DOHH2 (cell line): ENCODE measurements around the gene YPEL1.

Experiments
- H3F3A ChIP-seq: fragments of 200-600 bp; sonication (generic), shearing (Covaris generic); 2 replicates; pipeline ENCODE4 v1.6.0; 2016; ENCODE audit warnings: antibody characterized with exemption, mild to moderate bottlenecking; ENCODE audit not compliant: control insufficient read depth, insufficient read depth
- H3K27ac ChIP-seq: fragments of 200-600 bp; sonication (generic); 2 replicates; pipeline ENCODE4 v1.5.1; 2014; ENCODE audit warnings: low read depth, mild to moderate bottlenecking, low read length, moderate library complexity
- H3K27me3 ChIP-seq: fragments of 200-600 bp; sonication (generic); 2 replicates; pipeline ENCODE4 v1.6.1; 2014; ENCODE audit warnings: mild to moderate bottlenecking, low read length, mixed read lengths; ENCODE audit not compliant: control insufficient read depth
- H3K36me3 ChIP-seq: fragments of 200-600 bp; sonication (generic); 2 replicates; pipeline ENCODE4 v1.6.1; 2014; ENCODE audit warnings: mild to moderate bottlenecking, low read length, moderate library complexity, mixed read lengths; ENCODE audit not compliant: control insufficient read depth
- H3K4me1 ChIP-seq: fragments of 200-600 bp; sonication (generic); 2 replicates; pipeline ENCODE4 v1.6.1; 2014; ENCODE audit warnings: mild to moderate bottlenecking, low read length, mixed read lengths; ENCODE audit not compliant: control insufficient read depth
- H3K4me2 ChIP-seq: fragments of 200-600 bp; sonication (generic); 2 replicates; pipeline ENCODE4 v1.6.0; 2014; ENCODE audit warnings: mild to moderate bottlenecking, low read length, moderate library complexity
- H3K4me3 ChIP-seq: fragments of 200-600 bp; sonication (generic); 2 replicates; pipeline ENCODE4 v1.5.1; 2014; ENCODE audit warnings: mild to moderate bottlenecking, low read length, mixed read lengths
- H3K79me2 ChIP-seq: fragments of 200-600 bp; sonication (generic); 2 replicates; pipeline ENCODE4 v1.6.1; 2014; ENCODE audit warnings: mild to moderate bottlenecking, low read length, mixed read lengths; ENCODE audit not compliant: control insufficient read depth
- H3K9me2 ChIP-seq: fragments of 200-600 bp; sonication (generic); replicated peaks from 2 replicates; pipeline ENCODE4 v1.6.1; 2014; ENCODE audit warnings: mild to moderate bottlenecking, low read length, mixed read lengths; ENCODE audit not compliant: control insufficient read depth
- H3K9me3 ChIP-seq: fragments of 200-600 bp; sonication (generic); 2 replicates; pipeline ENCODE4 v1.6.1; 2014; ENCODE audit warnings: antibody characterized with exemption, low read length, mixed read lengths; ENCODE audit not compliant: control insufficient read depth, insufficient read depth
- H4K20me1 ChIP-seq: fragments of 200-600 bp; sonication (generic); 2 replicates; pipeline ENCODE4 v1.6.0; 2014; ENCODE audit warnings: low read depth, mild to moderate bottlenecking, antibody characterized with exemption, low read length, moderate library complexity; ENCODE audit not compliant: control insufficient read depth, insufficient read depth
- EZH2phosphoT487 ChIP-seq: fragments of 200-600 bp; sonication (generic); IDR thresholded peaks from 2 replicates; pipeline ENCODE4 v1.6.1; 2017; ENCODE audit warnings: borderline replicate concordance, mild to moderate bottlenecking, antibody characterized with exemption, low read length, moderate library complexity, mixed read lengths
- TF ChIP-seq, protein P1 (sequence below): fragments of 200-600 bp; sonication (generic); IDR thresholded peaks from one replicate; pipeline ENCODE4 v1.5.1; 2014; ENCODE audit warnings: antibody characterized with exemption, mild to moderate bottlenecking, low read depth, low read length; ENCODE audit not compliant: poor library complexity, severe bottlenecking

The YPEL1 gene

DNA sequence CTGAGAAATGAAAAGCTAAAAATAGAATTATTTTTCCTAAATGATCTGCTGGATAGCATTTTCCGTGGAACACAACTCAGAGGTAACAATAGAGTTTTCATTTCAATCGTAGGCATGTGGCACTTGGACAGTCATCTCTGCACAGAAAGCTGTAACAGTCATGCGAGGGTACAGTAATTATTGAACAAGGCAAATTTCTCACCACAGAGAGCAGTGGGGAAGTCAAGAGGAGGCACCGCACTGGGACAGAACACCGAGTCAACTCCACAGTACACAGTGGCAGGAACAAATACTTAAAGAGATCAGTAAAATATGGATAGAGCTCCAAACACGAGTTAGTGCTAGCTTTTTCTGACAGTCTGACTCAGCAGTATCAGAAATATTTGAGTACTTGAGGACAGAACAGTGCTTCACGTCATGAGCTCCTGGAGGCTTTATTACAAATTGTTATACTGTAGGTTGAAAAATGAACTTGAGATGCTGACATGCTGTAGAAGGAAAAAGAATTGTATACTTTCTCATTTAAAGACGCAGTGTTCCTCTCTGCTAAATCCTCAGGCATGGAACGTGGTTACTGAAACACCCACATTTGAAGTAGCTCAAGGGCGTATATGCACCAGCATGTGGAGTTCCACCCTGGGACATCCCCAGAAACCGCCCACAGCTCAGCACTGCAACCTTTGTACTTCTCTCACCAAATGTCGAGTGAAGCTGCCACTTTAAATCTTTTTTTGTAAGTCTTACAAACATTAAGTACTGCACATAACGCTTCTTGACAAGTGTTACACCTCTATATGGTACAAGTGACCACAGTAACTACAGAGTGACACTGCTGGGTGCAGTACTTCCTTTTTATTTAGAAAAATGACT, 27.4 kb upstream of the YPEL1 start:
- Histone ChIP-seq H4K20me1 (no peaks in the 10 kb centered on the region), H3K27ac (no peak overlapping the region), H3K4me2 (no peak overlapping the region), H3K9me2 (no peaks in the 10 kb centered on the region), H3K4me1 (no peaks in the 10 kb centered on the region), H3K36me3 (peaks cover 66% of the 10 kb centered on the region), H3K27me3 (no peaks in the 10 kb centered on the region), H3K79me2 (no peaks in the 10 kb centered on the region), H3K9me3 (no peaks in the 10 kb centered on the region), H3F3A (peaks cover 3% of the 10 kb centered on the region; the same call in 1 of the 2 replicates), H3K4me3 (no peak overlapping the region)
- TF ChIP-seq, protein P1, sequence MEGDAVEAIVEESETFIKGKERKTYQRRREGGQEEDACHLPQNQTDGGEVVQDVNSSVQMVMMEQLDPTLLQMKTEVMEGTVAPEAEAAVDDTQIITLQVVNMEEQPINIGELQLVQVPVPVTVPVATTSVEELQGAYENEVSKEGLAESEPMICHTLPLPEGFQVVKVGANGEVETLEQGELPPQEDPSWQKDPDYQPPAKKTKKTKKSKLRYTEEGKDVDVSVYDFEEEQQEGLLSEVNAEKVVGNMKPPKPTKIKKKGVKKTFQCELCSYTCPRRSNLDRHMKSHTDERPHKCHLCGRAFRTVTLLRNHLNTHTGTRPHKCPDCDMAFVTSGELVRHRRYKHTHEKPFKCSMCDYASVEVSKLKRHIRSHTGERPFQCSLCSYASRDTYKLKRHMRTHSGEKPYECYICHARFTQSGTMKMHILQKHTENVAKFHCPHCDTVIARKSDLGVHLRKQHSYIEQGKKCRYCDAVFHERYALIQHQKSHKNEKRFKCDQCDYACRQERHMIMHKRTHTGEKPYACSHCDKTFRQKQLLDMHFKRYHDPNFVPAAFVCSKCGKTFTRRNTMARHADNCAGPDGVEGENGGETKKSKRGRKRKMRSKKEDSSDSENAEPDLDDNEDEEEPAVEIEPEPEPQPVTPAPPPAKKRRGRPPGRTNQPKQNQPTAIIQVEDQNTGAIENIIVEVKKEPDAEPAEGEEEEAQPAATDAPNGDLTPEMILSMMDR = no peak
- no peak for TF ChIP-seq EZH2phosphoT487

DNA sequence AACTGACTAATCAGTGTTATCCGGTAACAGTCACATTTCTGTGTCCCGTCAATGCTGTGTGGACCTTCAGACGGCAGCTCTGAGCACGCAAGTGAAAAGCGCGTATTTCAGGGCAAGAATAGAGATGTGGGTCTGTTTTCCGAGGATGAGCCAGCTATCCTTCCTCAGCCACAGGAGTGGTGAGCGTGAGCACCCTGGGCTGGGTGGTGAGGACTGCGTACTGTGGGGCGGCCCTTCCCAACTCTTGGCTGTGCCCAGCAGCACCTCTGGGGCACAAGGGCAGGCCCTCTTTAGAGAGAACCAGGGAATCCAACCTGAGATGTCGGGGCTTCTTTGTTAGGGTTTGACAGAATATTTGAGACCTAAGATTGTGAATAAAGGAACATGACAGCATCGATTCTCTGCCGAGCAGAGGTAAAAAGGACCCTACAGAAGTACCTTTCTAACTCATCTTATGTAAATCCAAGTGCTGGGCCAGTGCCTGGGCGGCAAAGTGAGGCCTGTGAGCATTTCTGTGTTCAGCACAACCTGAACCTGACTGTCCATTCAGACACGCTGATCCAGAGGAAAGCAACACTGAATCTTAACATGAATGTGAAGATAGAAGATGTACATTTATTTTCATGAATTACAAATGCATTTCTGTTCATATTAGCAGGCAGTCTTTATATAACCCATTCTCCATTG, 26.5 kb upstream of the YPEL1 start:
- Histone ChIP-seq H4K20me1 (no peaks in the 10 kb centered on the region), H3K9me3 (no peaks in the 10 kb centered on the region), H3K27me3 (no peaks in the 10 kb centered on the region), H3K27ac (no peak overlapping the region), H3K4me2 (no peak overlapping the region), H3K4me1 (no peaks in the 10 kb centered on the region), H3F3A (peaks cover 3% of the 10 kb centered on the region; the same call in 1 of the 2 replicates), H3K79me2 (no peaks in the 10 kb centered on the region), H3K4me3 (no peak overlapping the region), H3K9me2 (no peaks in the 10 kb centered on the region), H3K36me3 (peaks cover 60% of the 10 kb centered on the region)
- TF ChIP-seq, protein P1 = no peak
- no peak for TF ChIP-seq EZH2phosphoT487

DNA sequence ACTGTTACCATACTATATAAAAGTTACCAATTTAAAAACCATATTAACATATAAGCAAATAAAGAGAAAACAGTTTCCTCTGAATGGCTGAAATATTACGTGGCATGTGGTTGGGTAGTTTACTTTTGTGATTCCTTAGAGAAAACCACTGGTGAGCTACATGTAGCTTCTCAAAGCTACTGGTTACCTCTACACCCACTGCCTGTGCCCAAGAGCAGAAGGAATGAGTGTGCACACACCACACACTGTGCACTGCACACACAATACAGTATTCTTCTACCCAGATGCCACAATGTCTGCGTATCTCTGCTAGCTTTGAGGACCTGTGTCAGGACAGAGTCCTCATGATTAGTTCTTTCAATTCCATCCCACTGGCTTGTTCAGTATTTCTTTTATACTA, 25.5 kb upstream of the YPEL1 start:
- Histone ChIP-seq H4K20me1 (no peaks in the 10 kb centered on the region), H3K4me3 (no peak overlapping the region), H3K4me1 (no peaks in the 10 kb centered on the region), H3F3A (peaks cover 4% of the 10 kb centered on the region; the same call in 1 of the 2 replicates), H3K9me2 (no peaks in the 10 kb centered on the region), H3K9me3 (no peaks in the 10 kb centered on the region), H3K36me3 (peaks cover 49% of the 10 kb centered on the region), H3K27me3 (no peaks in the 10 kb centered on the region), H3K4me2 (no peak overlapping the region), H3K27ac (no peak overlapping the region), H3K79me2 (no peaks in the 10 kb centered on the region)
- TF ChIP-seq, protein P1 = no peak
- no peak for TF ChIP-seq EZH2phosphoT487
